H9 (cell line): Measurements from ENCODE around the gene HLA-A. TPM values are rescaled to one million over a fixed set of nuclear protein-coding genes. Genes with fewer than 3 reads are reported as not detected.

Experiments used
- DNase-seq: peaks from one replicate; pipeline ENCODE4 v3.0.0-alpha.2; 2017
- H2AFZ ChIP-seq: one replicate; pipeline ENCODE4 v1.6.1; 2013; ENCODE audit warnings: mild to moderate bottlenecking, low read length, control low read depth, moderate library complexity
- H2AK5ac ChIP-seq: 2 replicates; pipeline ENCODE4 v1.6.1; 2013; ENCODE audit warnings: low read length, control low read depth, mixed read lengths; ENCODE audit not compliant: insufficient read length
- H2BK120ac ChIP-seq: one replicate; pipeline ENCODE4 v1.6.1; 2013; ENCODE audit warnings: low read depth, mild to moderate bottlenecking, low read length, control low read depth, inconsistent platforms; ENCODE audit not compliant: poor library complexity, severe bottlenecking
- H2BK12ac ChIP-seq: 2 replicates; pipeline ENCODE4 v1.6.1; 2013; ENCODE audit warnings: low read length, control low read depth, mixed read lengths, low read depth; ENCODE audit not compliant: insufficient read length
- H2BK15ac ChIP-seq: 2 replicates; pipeline ENCODE4 v1.6.1; 2013; ENCODE audit warnings: low read depth, low read length, control low read depth
- H2BK20ac ChIP-seq: one replicate; pipeline ENCODE4 v1.6.1; 2013; ENCODE audit warnings: low read depth, mild to moderate bottlenecking, low read length, control low read depth, inconsistent platforms; ENCODE audit not compliant: poor library complexity, severe bottlenecking
- H2BK5ac ChIP-seq: 2 replicates; pipeline ENCODE4 v1.6.1; 2013; ENCODE audit warnings: low read length, control low read depth, mixed read lengths; ENCODE audit not compliant: insufficient read length
- H3K14ac ChIP-seq: 2 replicates; pipeline ENCODE4 v1.6.1; 2013; ENCODE audit warnings: low read length, control low read depth; ENCODE audit not compliant: insufficient read depth
- H3K18ac ChIP-seq: 2 replicates; pipeline ENCODE4 v1.6.1; 2013; ENCODE audit warnings: low read depth, mild to moderate bottlenecking, mixed read lengths, low read length, control low read depth; ENCODE audit not compliant: insufficient read length
- H3K23ac ChIP-seq: 2 replicates; pipeline ENCODE4 v1.6.1; 2013; ENCODE audit warnings: low read length, control low read depth, mixed read lengths, low read depth; ENCODE audit not compliant: insufficient read length
- H3K23me2 ChIP-seq: 2 replicates; pipeline ENCODE4 v1.6.1; 2013; ENCODE audit warnings: low read depth, mild to moderate bottlenecking, mixed read lengths, low read length, control low read depth; ENCODE audit not compliant: insufficient read length, poor library complexity, severe bottlenecking
- H3K27ac ChIP-seq: 2 replicates; pipeline ENCODE4 v1.5.1; 2013; ENCODE audit warnings: low read length, control low read depth, mixed read lengths, low read depth; ENCODE audit not compliant: insufficient read length
- H3K27me3 ChIP-seq: 2 replicates; pipeline ENCODE4 v1.6.1; 2013; ENCODE audit warnings: low read length, control low read depth, inconsistent platforms; ENCODE audit not compliant: insufficient read depth
- H3K4ac ChIP-seq: 2 replicates; pipeline ENCODE4 v1.6.1; 2013; ENCODE audit warnings: low read depth, mild to moderate bottlenecking, control low read depth, inconsistent platforms, low read length, moderate library complexity
- H3K4me1 ChIP-seq: 2 replicates; pipeline ENCODE4 v1.6.1; 2013; ENCODE audit warnings: low read length, control low read depth, inconsistent platforms; ENCODE audit not compliant: insufficient read depth
- H3K4me2 ChIP-seq: 2 replicates; pipeline ENCODE4 v1.6.1; 2013; ENCODE audit warnings: low read length, control low read depth, mixed read lengths; ENCODE audit not compliant: insufficient read length, insufficient read depth
- H3K56ac ChIP-seq: 2 replicates; pipeline ENCODE4 v1.6.1; 2013; ENCODE audit warnings: low read depth, mild to moderate bottlenecking, mixed read lengths, low read length, control low read depth; ENCODE audit not compliant: insufficient read length
- H3K79me1 ChIP-seq: 2 replicates; pipeline ENCODE4 v1.6.1; 2013; ENCODE audit warnings: low read depth, mild to moderate bottlenecking, moderate library complexity, low read length, control low read depth, inconsistent platforms; ENCODE audit not compliant: insufficient read depth, poor library complexity, severe bottlenecking
- H3K79me2 ChIP-seq: 2 replicates; pipeline ENCODE4 v1.6.1; 2013; ENCODE audit warnings: low read length, control low read depth, inconsistent platforms; ENCODE audit not compliant: insufficient read depth
- H3K9ac ChIP-seq: 2 replicates; pipeline ENCODE4 v1.6.1; 2013; ENCODE audit warnings: low read length, control low read depth, mixed read lengths; ENCODE audit not compliant: insufficient read length; ENCODE audit errors: extremely low read depth
- H3K9me3 ChIP-seq: one replicate; pipeline ENCODE4 v1.6.1; 2013; ENCODE audit warnings: low read depth, low read length, inconsistent platforms; ENCODE audit not compliant: control insufficient read depth
- H3T11ph ChIP-seq: one replicate; pipeline ENCODE4 v1.6.1; 2013; ENCODE audit warnings: mild to moderate bottlenecking, low read length, control low read depth, inconsistent platforms
- H4K20me1 ChIP-seq: one replicate; pipeline ENCODE4 v1.6.1; 2013; ENCODE audit not compliant: control insufficient read depth, insufficient read length, insufficient read depth
- H4K5ac ChIP-seq: 2 replicates; pipeline ENCODE4 v1.6.1; 2013; ENCODE audit warnings: low read depth, mild to moderate bottlenecking, mixed read lengths, low read length, control low read depth; ENCODE audit not compliant: insufficient read length
- H4K8ac ChIP-seq: replicated peaks from 2 replicates; pipeline ENCODE4 v1.6.1; 2013; ENCODE audit warnings: low read length, control low read depth, mixed read lengths, low read depth; ENCODE audit not compliant: insufficient read length
- H4K91ac ChIP-seq: 2 replicates; pipeline ENCODE4 v1.6.1; 2013; ENCODE audit warnings: low read depth, mild to moderate bottlenecking, moderate library complexity, mixed read lengths, low read length, control low read depth; ENCODE audit not compliant: insufficient read length
- H3K27ac Mint-ChIP-seq, 3 experiments: 2 replicates in 2 of 3; 3 replicates in 1 of 3; pipeline ENCODE4 v1.8.0; 2020 to 2021; ENCODE audit warnings: mixed read lengths in 3 of 3, mild to moderate bottlenecking in 1 of 3, moderate library complexity in 1 of 3
- H3K27me3 Mint-ChIP-seq: 2 replicates; pipeline ENCODE4 v1.8.0; 2021; ENCODE audit warnings: low read depth, mild to moderate bottlenecking, moderate library complexity, mixed read lengths
- H3K36me3 Mint-ChIP-seq, 3 experiments: 2 replicates in 2 of 3; 3 replicates in 1 of 3; pipeline ENCODE4 v1.8.0; 2020 to 2021; ENCODE audit warnings: low read depth in 3 of 3, mixed read lengths in 3 of 3; ENCODE audit not compliant: insufficient read depth in 1 of 3
- H3K4me1 Mint-ChIP-seq, 2 experiments: 2 replicates each; pipeline ENCODE4 v1.8.0; 2020; ENCODE audit warnings: mixed read lengths in 2 of 2
- H3K4me3 Mint-ChIP-seq, 2 experiments: 2 replicates in 1 of 2; 3 replicates in 1 of 2; pipeline ENCODE4 v1.8.0; 2020 to 2021; ENCODE audit warnings: mild to moderate bottlenecking in 2 of 2, mixed read lengths in 2 of 2, moderate library complexity in 1 of 2
- H3K9me3 Mint-ChIP-seq, 2 experiments: 2 replicates in 1 of 2; 3 replicates in 1 of 2; pipeline ENCODE4 v1.8.0; 2020; ENCODE audit warnings: mild to moderate bottlenecking in 2 of 2, mixed read lengths in 2 of 2, moderate library complexity in 1 of 2
- CTCF ChIP-seq: fragments of 200-600 bp; sonication (generic); conservative IDR thresholded peaks from 3 replicates; pipeline ENCODE4 v1.8.0; 2021; ENCODE audit warnings: antibody characterized with exemption, mild to moderate bottlenecking
- WGBS: extraction: QIAGEN DNeasy Blood & Tissue Kit; methylation state at CpG from one replicate; pipeline ENCODE4 v1.1.7; 2013; ENCODE audit warnings: missing lambda C conversion rate, low lambda C conversion rate, mixed read lengths; ENCODE audit not compliant: insufficient read length; ENCODE audit errors: extremely low coverage; 5-methylcytosine and 5-hydroxymethylcytosine counted together
- total RNA-seq: library from RNA; stranded (reverse); gene quantifications from 2 replicates; pipeline ENCODE4 v1.2.1, GENCODE V29; 2021

Gene HLA-A
- total RNA-seq, 1 experiment from 2014 or later: 248 TPM

DNA sequence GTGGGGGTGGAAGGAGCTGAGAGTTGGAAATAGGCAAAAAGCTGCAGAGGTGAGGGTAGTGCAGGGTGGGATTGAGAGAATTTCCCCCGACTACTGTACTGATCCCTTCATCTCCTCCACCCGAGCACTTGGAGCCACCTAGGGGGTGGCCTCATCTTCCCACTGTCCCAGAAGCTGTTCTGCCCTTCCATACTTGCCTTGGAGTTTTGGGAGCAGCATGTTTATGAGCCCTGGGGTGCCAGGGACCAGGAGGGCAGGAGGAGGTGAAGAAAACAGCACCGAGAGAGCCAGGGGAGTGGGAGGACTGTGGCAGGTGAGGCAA is 34.0 kb upstream of the HLA-A start:
- no peaks in the 10 kb centered on the region for H3K23me2 ChIP-seq
- H3K79me1 ChIP-seq: no peaks in the 10 kb centered on the region
- TF ChIP-seq CTCF: no peak

More for the DNA sequence above, 34.0 kb upstream of the HLA-A start:
- Histone ChIP-seq H3K18ac (no peak overlapping the region), H2BK120ac (no peak overlapping the region), H2AK5ac (no peak overlapping the region), H2BK20ac (no peak overlapping the region), H3K79me2 (no peaks in the 10 kb centered on the region), H3K4me2 (no peak overlapping the region), H3T11ph (no peak overlapping the region), H4K20me1 (no peaks in the 10 kb centered on the region), H2BK15ac (no peak overlapping the region), H3K9me3 (no peaks in the 10 kb centered on the region), H4K8ac (no peak overlapping the region), H3K27ac (no peak overlapping the region), H3K9ac (no peak overlapping the region), H3K27me3 (no peaks in the 10 kb centered on the region), H2BK5ac (no peak overlapping the region), H3K4me1 (no peaks in the 10 kb centered on the region), H2AFZ (no peak overlapping the region), H2BK12ac (no peak overlapping the region), H4K91ac (no peak overlapping the region), H4K5ac (no peak overlapping the region), H3K14ac (no peak overlapping the region), H3K23ac (no peak overlapping the region), H3K56ac (no peak overlapping the region), H3K4ac (no peak overlapping the region)
- no peak for DNase-seq
- no peak overlapping the region for H3K27ac Mint-ChIP-seq
- H3K27me3 Mint-ChIP-seq: peaks cover 42% of the 10 kb centered on the region
- no peaks in the 10 kb centered on the region for H3K9me3 Mint-ChIP-seq
- WGBS: no CpG with 5 or more reads among the region's 3 CpGs
- no peaks in the 10 kb centered on the region for H3K36me3 Mint-ChIP-seq
- no peak overlapping the region for H3K4me3 Mint-ChIP-seq
- H3K4me1 Mint-ChIP-seq: peaks cover 0 to 6% of the 10 kb centered on the region in 2 experiments; a peak in 1 of 4 replicates
